ENCODE results near the gene ARFGAP1.

DNA sequence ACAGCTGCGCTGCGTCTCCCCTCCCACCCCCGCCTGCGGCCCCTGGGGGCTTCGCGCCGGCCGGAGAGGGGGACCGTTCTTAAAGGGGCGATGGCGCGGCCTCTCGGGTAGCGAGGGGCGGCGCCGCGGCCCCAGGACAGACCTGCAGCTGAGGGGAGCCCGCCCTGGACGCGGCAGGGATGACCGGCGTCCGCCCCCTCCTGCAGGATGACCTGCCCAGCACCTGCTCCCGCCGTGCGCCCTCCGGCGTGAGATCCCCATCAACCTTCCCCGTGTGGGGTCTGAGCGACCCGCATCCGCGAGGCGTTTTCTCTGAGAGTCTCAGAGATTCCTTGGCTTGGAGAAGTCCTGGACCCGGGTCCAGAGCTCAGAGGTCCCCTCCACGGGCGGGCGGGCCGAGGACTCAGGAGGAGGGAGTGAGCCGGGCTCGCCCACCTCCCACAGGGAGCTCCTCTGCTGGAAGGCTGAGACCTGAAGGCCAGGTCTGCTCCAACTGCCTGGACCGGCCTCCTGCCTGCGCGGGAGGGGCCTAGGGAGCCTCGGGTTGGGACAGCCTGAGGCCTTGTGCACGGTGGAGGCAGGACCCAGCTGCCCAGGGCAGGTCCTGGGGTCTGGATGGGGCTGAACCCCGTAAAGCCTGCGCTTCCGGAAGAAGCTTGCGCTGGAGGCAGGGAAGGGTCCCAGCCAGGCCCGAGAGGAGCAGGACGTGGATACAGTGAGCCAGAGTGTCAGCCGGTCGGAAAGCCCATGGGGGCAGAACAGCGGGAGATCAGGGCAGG is 17.8 kb upstream of the ARFGAP1 start:
- no peak for TF ChIP-seq ARNTL (CRISPR knock-in tag; IDR thresholded peaks at IDR 0.05; ENCODE audit: borderline replicate concordance, low read depth)
- TF ChIP-seq ZNF565 (CRISPR knock-in tag; conservative IDR thresholded peaks at IDR 0.05; ENCODE audit: low read depth), result no peak
